IPS-18a (cell line): ENCODE data around the gene MPPED1.

Experiments used
- H3K27ac ChIP-seq: one replicate; pipeline ENCODE4 v1.5.1; 2013; ENCODE audit warnings: low read length
- H3K27me3 ChIP-seq: one replicate; pipeline ENCODE4 v1.6.1; 2013; ENCODE audit warnings: mild to moderate bottlenecking, low read length; ENCODE audit not compliant: control insufficient read depth, insufficient read depth
- H3K36me3 ChIP-seq: one replicate; pipeline ENCODE4 v1.6.1; 2013; ENCODE audit warnings: low read depth, low read length; ENCODE audit not compliant: control insufficient read depth
- H3K4me1 ChIP-seq: one replicate; pipeline ENCODE4 v1.6.1; 2013; ENCODE audit warnings: low read depth, low read length; ENCODE audit not compliant: control insufficient read depth
- H3K4me3 ChIP-seq: one replicate; pipeline ENCODE4 v1.5.1; 2013; ENCODE audit warnings: low read length
- H3K9ac ChIP-seq: one replicate; pipeline ENCODE4 v1.6.1; 2013; ENCODE audit warnings: mild to moderate bottlenecking, low read length, moderate library complexity
- H3K9me3 ChIP-seq: one replicate; pipeline ENCODE4 v1.6.1; 2013; ENCODE audit warnings: low read depth, low read length; ENCODE audit not compliant: control insufficient read depth

MPPED1 gene

GRCh38 chr22:43411869-43412807, at the start of gene MPPED1:
Gene MPPED1, plus strand, starts transcription at chr22:43412014. Its CDS starts 12,972 bp downstream, at chr22:43424986.
- peaks cover 48% of the 10 kb centered on the region for H3K27me3 ChIP-seq
- H3K9me3 ChIP-seq, result no peaks in the 10 kb centered on the region
- peak within 1 kb of the TSS; percentile 35 for H3K4me3 ChIP-seq
- no peaks in the 10 kb centered on the region for H3K36me3 ChIP-seq
- H3K4me1 ChIP-seq, result no peaks in the 10 kb centered on the region
- H3K9ac ChIP-seq, result no peak within 1 kb of the TSS
- no peak within 1 kb of the TSS for H3K27ac ChIP-seq

GRCh38 chr22:43363315-43364168, 48.3 kb upstream of the MPPED1 start:
- Histone ChIP-seq H3K4me1 (peaks cover 6% of the 10 kb centered on the region), H3K27me3 (no peaks in the 10 kb centered on the region), H3K9ac (no peak overlapping the region), H3K27ac (no peak overlapping the region), H3K4me3 (no peak overlapping the region), H3K36me3 (no peaks in the 10 kb centered on the region), H3K9me3 (no peaks in the 10 kb centered on the region)

GRCh38 chr22:43364169-43364435, 47.7 kb upstream of the MPPED1 start:
- H3K4me3 ChIP-seq, result no peak overlapping the region
- no peak overlapping the region for H3K27ac ChIP-seq
- no peaks in the 10 kb centered on the region for H3K27me3 ChIP-seq
- H3K9ac ChIP-seq, result no peak overlapping the region
- H3K36me3 ChIP-seq, result no peaks in the 10 kb centered on the region
- H3K9me3 ChIP-seq, result no peaks in the 10 kb centered on the region
- peaks cover 6% of the 10 kb centered on the region for H3K4me1 ChIP-seq

- Histone ChIP-seq H3K4me1 (peaks cover 12% of the 10 kb centered on the region), H3K9me3 (no peaks in the 10 kb centered on the region), H3K36me3 (no peaks in the 10 kb centered on the region), H3K9ac (no peak overlapping the region), H3K27me3 (no peaks in the 10 kb centered on the region), H3K4me3 (no peak overlapping the region), H3K27ac (no peak overlapping the region)
Observed at GRCh38 chr22:43365715-43366440, 45.9 kb upstream of the MPPED1 start.

- H3K36me3 ChIP-seq, result no peaks in the 10 kb centered on the region
Observed at GRCh38 chr22:43370036-43370435, 41.8 kb upstream of the MPPED1 start.

GRCh38 chr22:43375951-43376455, 35.8 kb upstream of the MPPED1 start:
- no peaks in the 10 kb centered on the region for H3K27me3 ChIP-seq
- H3K9ac ChIP-seq, result no peak overlapping the region
- no peaks in the 10 kb centered on the region for H3K4me1 ChIP-seq
- no peak overlapping the region for H3K27ac ChIP-seq
- no peak overlapping the region for H3K4me3 ChIP-seq
- H3K36me3 ChIP-seq, result no peaks in the 10 kb centered on the region
- no peaks in the 10 kb centered on the region for H3K9me3 ChIP-seq

More at GRCh38 chr22:43370036-43370435, 41.8 kb upstream of the MPPED1 start:
- H3K27me3 ChIP-seq, result no peaks in the 10 kb centered on the region
- H3K27ac ChIP-seq, result no peak overlapping the region
- no peaks in the 10 kb centered on the region for H3K9me3 ChIP-seq
- peak overlapping the region; percentile 26 for H3K4me3 ChIP-seq
- H3K4me1 ChIP-seq, result peaks cover 6% of the 10 kb centered on the region
- H3K9ac ChIP-seq, result no peak overlapping the region

- Histone ChIP-seq H3K9me3 (no peaks in the 10 kb centered on the region), H3K27ac (no peak overlapping the region), H3K4me3 (no peak overlapping the region), H3K9ac (no peak overlapping the region), H3K27me3 (no peaks in the 10 kb centered on the region), H3K36me3 (no peaks in the 10 kb centered on the region), H3K4me1 (no peaks in the 10 kb centered on the region)
Observed at GRCh38 chr22:43376765-43377547, 34.9 kb upstream of the MPPED1 start.

GRCh38 chr22:43377548-43377895, 34.3 kb upstream of the MPPED1 start:
- Histone ChIP-seq H3K9me3 (no peaks in the 10 kb centered on the region), H3K9ac (no peak overlapping the region), H3K36me3 (no peaks in the 10 kb centered on the region), H3K27ac (no peak overlapping the region), H3K4me1 (no peaks in the 10 kb centered on the region), H3K4me3 (no peak overlapping the region), H3K27me3 (no peaks in the 10 kb centered on the region)

- H3K9ac ChIP-seq, result no peak overlapping the region
- H3K9me3 ChIP-seq, result no peaks in the 10 kb centered on the region
- no peaks in the 10 kb centered on the region for H3K4me1 ChIP-seq
- no peaks in the 10 kb centered on the region for H3K36me3 ChIP-seq
- H3K4me3 ChIP-seq, result no peak overlapping the region
- no peak overlapping the region for H3K27ac ChIP-seq
- no peaks in the 10 kb centered on the region for H3K27me3 ChIP-seq
Observed at GRCh38 chr22:43377896-43378704, 33.7 kb upstream of the MPPED1 start.

- no peaks in the 10 kb centered on the region for H3K36me3 ChIP-seq
- no peaks in the 10 kb centered on the region for H3K9me3 ChIP-seq
- no peak overlapping the region for H3K27ac ChIP-seq
- no peaks in the 10 kb centered on the region for H3K4me1 ChIP-seq
- no peak overlapping the region for H3K9ac ChIP-seq
- H3K4me3 ChIP-seq, result no peak overlapping the region
- peaks cover 14% of the 10 kb centered on the region for H3K27me3 ChIP-seq
Observed at GRCh38 chr22:43381693-43382092, 30.1 kb upstream of the MPPED1 start.
